HepG2 (cell line): ENCODE measurements around the gene MYH9. TPM values are rescaled to one million over a fixed set of nuclear protein-coding genes. Genes with fewer than 3 reads are reported as not detected.

Experiments used
- ATAC-seq: fragments of 200-7000 bp; cut with Tn5 transposase; 3 replicates; pipeline ENCODE4 v1.9.1; 2020; ENCODE audit warnings: mild to moderate bottlenecking, moderate library complexity
- BruUV-seq: library from RNA; stranded (reverse); fragments of 400-500 nt; replicated peaks from 2 replicates; lab custom pipeline; 2021; lab: Mats Ljungman, UMichigan
- CTCF ChIA-PET: fragments of 300-600 bp; formaldehyde crosslinking; extraction: SDS; loops from one replicate; lab custom pipeline; 2021; ENCODE audit warnings: low total read pairs, inconsistent platforms, low intra/inter-chr PET ratio; lab: Yijun Ruan, JAX
- POLR2A ChIA-PET: fragments of 350-600 bp; sonication (Branson Sonifier 250); formaldehyde crosslinking; loops from one replicate; lab custom pipeline; 2020; ENCODE audit warnings: antibody characterized with exemption, inconsistent platforms; lab: Yijun Ruan, JAX
- DNase-seq: peaks from one replicate; pipeline ENCODE4 v3.0.0-alpha.2; 2015; ENCODE audit warnings: low spot score
- FAIRE-seq: peaks from 3 replicates; lab custom pipeline; 2011; peaks lifted over from hg19 to GRCh38; lab: Jason Lieb, UNC
- H2AFZ ChIP-seq: one replicate; pipeline ENCODE4 v1.6.1; 2011; ENCODE audit warnings: low read length, inconsistent platforms
- H3K27ac ChIP-seq: fragments of 300-600 bp; 3 replicates; pipeline ENCODE4 v1.8.0; 2011; ENCODE audit warnings: mixed run types, mild to moderate bottlenecking, mixed read lengths, low read length, inconsistent platforms; ENCODE audit not compliant: insufficient read depth; ENCODE audit errors: extremely low read length
- H3K27me3 ChIP-seq, 2 experiments: fragments of 200-600 bp in 1 of 2; 2 replicates in 1 of 2; 3 replicates in 1 of 2; pipeline versions ENCODE4 v1.6.0 to v1.8.0; 2011; ENCODE audit warnings: low read length in 2 of 2, mild to moderate bottlenecking in 2 of 2, moderate library complexity in 2 of 2, inconsistent platforms in 1 of 2; ENCODE audit not compliant: insufficient read depth in 2 of 2, control insufficient read depth in 1 of 2
- H3K36me3 ChIP-seq, 2 experiments: fragments of 200-600 bp in 1 of 2; replicated peaks in 1 of 2; 2 replicates in 1 of 2; 3 replicates in 1 of 2; pipeline versions ENCODE4 v1.5.1 to v1.8.0; 2011; ENCODE audit warnings: low read length in 2 of 2, inconsistent platforms in 1 of 2; ENCODE audit not compliant: insufficient read depth in 2 of 2, control insufficient read depth in 1 of 2
- H3K4me1 ChIP-seq: 2 replicates; pipeline ENCODE4 v1.5.1; 2012; ENCODE audit warnings: low read length, inconsistent platforms; ENCODE audit not compliant: insufficient read depth
- H3K4me2 ChIP-seq: 2 replicates; pipeline ENCODE4 v1.6.0; 2011; ENCODE audit warnings: low read depth, low read length, inconsistent platforms
- H3K4me3 ChIP-seq, 3 experiments: fragments of 200-600 bp in 1 of 3; sonication (generic), shearing (Covaris generic) in 1 of 3; replicated peaks in 1 of 3; 2 replicates each; pipeline ENCODE4 v1.5.1; 2011 to 2016; ENCODE audit warnings: low read length in 3 of 3, inconsistent platforms in 2 of 3, low read depth in 2 of 3, mild to moderate bottlenecking in 2 of 3, control low read depth in 1 of 3, mixed read lengths in 1 of 3; ENCODE audit not compliant: insufficient read depth in 1 of 3
- H3K79me2 ChIP-seq: one replicate; pipeline ENCODE4 v1.6.1; 2011; ENCODE audit warnings: low read length, inconsistent platforms; ENCODE audit not compliant: insufficient read depth
- H3K9ac ChIP-seq: 2 replicates; pipeline ENCODE4 v1.6.0; 2011; ENCODE audit warnings: mild to moderate bottlenecking, low read depth, low read length, inconsistent platforms; ENCODE audit not compliant: insufficient read depth
- H3K9me3 ChIP-seq: 2 replicates; pipeline ENCODE4 v1.5.1; 2012; ENCODE audit warnings: mild to moderate bottlenecking, low read length
- H4K20me1 ChIP-seq: 2 replicates; pipeline ENCODE4 v1.6.0; 2011; ENCODE audit warnings: inconsistent platforms, mild to moderate bottlenecking, low read length, moderate library complexity; ENCODE audit not compliant: insufficient read depth
- NFKB2 ChIP-seq: sonication (generic); formaldehyde crosslinking; IDR thresholded peaks from 2 replicates; pipeline ENCODE4 v1.4.0; 2020; ENCODE audit warnings: missing genetic modification reagents, borderline replicate concordance
- RARA ChIP-seq: IDR thresholded peaks from 2 replicates; pipeline ENCODE4 v1.6.1; 2016; ENCODE audit warnings: missing genetic modification reagents, missing compliant biosample characterization
- SAP130 ChIP-seq: IDR thresholded peaks from 2 replicates; pipeline ENCODE4 v1.6.1; 2016; ENCODE audit warnings: low read depth
- SMARCE1 ChIP-seq: fragments of 450-650 bp; IDR thresholded peaks from 2 replicates; pipeline ENCODE4 v1.6.1; 2017; ENCODE audit warnings: borderline replicate concordance
- TOE1 ChIP-seq: sonication (generic); formaldehyde crosslinking; IDR thresholded peaks from 2 replicates; pipeline ENCODE4 v1.4.0; 2020; ENCODE audit warnings: mild to moderate bottlenecking, missing genetic modification reagents
- XRCC5 ChIP-seq: fragments of 200-400 bp; formaldehyde crosslinking; optimal IDR thresholded peaks from 2 replicates; pipeline ENCODE3; 2017; ENCODE audit warnings: mild to moderate bottlenecking, low read length
- ZMYM2 ChIP-seq: sonication (generic); formaldehyde crosslinking; IDR thresholded peaks from 2 replicates; pipeline ENCODE4 v1.8.0; 2022; ENCODE audit warnings: mild to moderate bottlenecking, missing genetic modification reagents
- WGBS: methylation state at CpG from one replicate; pipeline ENCODE4 v1.1.6; 2017; ENCODE audit warnings: low lambda C conversion rate; 5-methylcytosine and 5-hydroxymethylcytosine counted together
- in situ Hi-C: cut with HindIII; loops from 2 replicates; pipeline ENCODE4 v1.10.0; 2017; ENCODE audit warnings: low pct_unique_long_range_greater_than_20kb; ENCODE audit not compliant: extremely low pct_ligation_motif_present
- intact Hi-C: fragments of 100-400 bp; cut with micrococcal nuclease; formaldehyde crosslinking; loops from one replicate; pipeline ENCODE4 v1.10.0; 2022; ENCODE audit not compliant: unreplicated experiment
- polyA plus RNA-seq, 8 experiments: library from polyadenylated mRNA; depleted of rRNA in 3 of 8; stranded (reverse) in 7 of 8; unstranded in 1 of 8; fragments of >200 nt; fragmentation: Illumina TruSeq in 4 of 8; extraction: Trizol in 4 of 8; gene quantifications; 2 replicates each; pipeline versions ENCODE4 v1.2.1 to v1.2.3, GENCODE V29; 2011 to 2016; ENCODE audit warnings: low read depth in 4 of 8, missing spikeins in 1 of 8, mixed read lengths in 1 of 8; ENCODE audit not compliant: insufficient read depth in 1 of 8
- total RNA-seq, 5 experiments: library from RNA; depleted of rRNA; stranded (reverse); fragments of >200 nt; fragmentation: Illumina TruSeq; extraction: Trizol; gene quantifications; 2 replicates each; pipeline ENCODE4 v1.2.3, GENCODE V29; 2016; ENCODE audit warnings: low read depth in 1 of 5
- TF ChIP-seq, protein P1 (sequence below): sonication (generic); formaldehyde crosslinking; conservative IDR thresholded peaks from 2 replicates; pipeline ENCODE4 v1.4.0; 2020; ENCODE audit warnings: missing genetic modification reagents
- TF ChIP-seq, protein P2 (sequence below): IDR thresholded peaks from 2 replicates; pipeline ENCODE4 v1.6.1; 2016
- TF ChIP-seq, protein P3 (sequence below): sonication (generic); formaldehyde crosslinking; IDR thresholded peaks from 2 replicates; pipeline ENCODE4 v1.5.1; 2020; ENCODE audit warnings: missing genetic modification reagents, mild to moderate bottlenecking, borderline replicate concordance
- TF ChIP-seq, protein P4 (sequence below): sonication (generic); formaldehyde crosslinking; IDR thresholded peaks from 2 replicates; pipeline ENCODE4 v1.4.0; 2020; ENCODE audit warnings: mild to moderate bottlenecking, missing genetic modification reagents

MYH9 gene
- total and polyA plus RNA-seq, 2 of the 13 experiments (the other 11 are each of a cell fraction or from before 2014, with no cell fraction given), result 50.7 to 98.5 TPM

DNA sequence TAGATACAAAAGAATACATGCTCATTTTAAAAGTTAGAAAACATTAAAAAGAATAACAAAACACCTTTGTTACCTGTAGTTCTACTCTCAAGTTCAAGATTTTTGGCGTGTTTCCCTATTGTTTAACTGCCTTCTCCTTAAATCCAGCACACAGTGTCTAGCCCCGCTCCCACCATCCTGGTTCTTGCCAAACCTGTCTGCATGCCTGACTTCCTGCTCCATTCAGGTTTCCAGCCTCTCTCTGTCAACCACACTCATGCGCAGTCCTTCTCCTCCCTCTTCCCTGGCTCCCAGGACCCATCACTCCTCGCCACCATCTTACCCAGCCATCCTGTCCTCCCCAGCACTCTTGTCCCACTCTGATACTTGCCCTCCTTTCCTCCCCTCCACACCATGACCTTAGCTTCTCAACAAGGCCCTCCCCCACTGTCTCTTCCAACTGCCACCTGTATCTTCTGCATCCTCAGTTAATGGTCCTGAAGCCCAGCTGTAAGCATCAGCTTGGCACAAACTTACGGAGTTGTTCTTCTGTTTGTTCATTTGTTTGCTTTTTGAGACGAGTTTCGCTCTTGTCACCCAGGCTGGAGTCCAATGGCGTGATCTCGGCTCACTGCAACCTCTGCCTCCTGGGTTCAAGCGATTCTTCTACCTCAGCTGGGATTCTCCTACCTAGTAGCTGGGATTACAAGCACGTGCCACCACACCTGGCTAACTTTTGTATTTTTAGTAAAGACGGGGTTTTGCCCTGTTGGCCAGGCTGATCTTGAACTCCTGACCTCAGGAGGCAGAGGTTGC, 7.5 kb upstream of the MYH9 start:
- FAIRE-seq (no peak), DNase-seq (no peak), ATAC-seq (no peak)
- Histone ChIP-seq H2AFZ (no peak overlapping the region), H3K4me3 (no peak overlapping the region; a peak in 1 of 6 replicates), H4K20me1 (no peaks in the 10 kb centered on the region), H3K27me3 (no peaks in the 10 kb centered on the region), H3K9ac (no peak overlapping the region), H3K4me2 (peak overlapping the region; percentile 44; the same call in 1 of the 2 replicates), H3K36me3 (no peaks in the 10 kb centered on the region), H3K79me2 (no peaks in the 10 kb centered on the region), H3K27ac (no peak overlapping the region), H3K9me3 (no peaks in the 10 kb centered on the region)
- ChIA-PET POLR2A (interaction anchor here (1.8 to 4.2 kb wide), 2 partner anchors 7 to 25 kb away, joined by 8 to 26 read pairs; partner anchors contain the start of gene MYH9), CTCF (no interaction called here)
- in situ Hi-C loops, result no loop called here
- 32% methylated on average over 12 of the region's 12 CpGs for WGBS
- no TSS peak for BruUV-seq
- intact Hi-C loops, result no loop called here
- TF ChIP-seq SAP130 (peak; percentile 19; the same call in 1 of the 2 replicates), RARA (CRISPR knock-in tag) (no peak; the same call in 1 of the 2 replicates), ZMYM2 (no peak), XRCC5 (no peak)
- TF ChIP-seq, all 625 proteins: peak for 1
- peaks cover 55% of the 10 kb centered on the region for H3K4me1 ChIP-seq

DNA sequence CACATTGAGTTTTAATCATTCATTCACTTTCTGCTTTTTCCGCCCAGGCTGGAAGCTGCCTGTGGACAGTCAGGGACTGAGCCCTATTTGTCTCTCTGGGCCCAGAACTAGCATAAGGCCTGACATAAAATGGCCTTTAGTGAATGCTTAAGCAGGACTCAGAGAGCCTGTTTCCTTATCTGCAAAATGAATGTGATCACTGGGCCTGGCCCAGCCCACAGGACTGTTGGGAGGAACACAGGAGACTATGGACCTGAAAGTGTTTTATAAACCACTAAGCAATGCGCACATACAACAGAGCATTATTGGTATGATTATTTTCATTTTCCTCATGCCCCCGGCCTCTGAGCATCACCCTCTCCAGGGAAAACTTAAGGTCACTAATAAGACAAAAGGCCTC, 3.9 kb upstream of the MYH9 start:
- Histone ChIP-seq H3K27me3 (no peaks in the 10 kb centered on the region), H3K9ac (no peak overlapping the region), H3K9me3 (no peaks in the 10 kb centered on the region), H3K79me2 (peaks cover 15% of the 10 kb centered on the region), H3K36me3 (no peaks in the 10 kb centered on the region), H3K4me3 (no peak overlapping the region), H2AFZ (no peak overlapping the region), H3K27ac (no peak overlapping the region), H3K4me1 (peaks cover 35% of the 10 kb centered on the region), H4K20me1 (0 out of 2 replicates have a peak, but pooled peaks cover under 1% of the 10 kb centered on the region), H3K4me2 (no peak overlapping the region)
- DNase-seq (no peak), FAIRE-seq (no peak), ATAC-seq (no peak)
- intact Hi-C loops (no loop called here), in situ Hi-C loops (no loop called here)
- POLR2A ChIA-PET, result no interaction called here
- 100% methylated on average over 3 of the region's 3 CpGs for WGBS
- CTCF ChIA-PET, result no interaction called here
- no TSS peak for BruUV-seq
- TF ChIP-seq SMARCE1 (no peak), NFKB2 (CRISPR knock-in tag) (no peak), TOE1 (no peak)
- TF ChIP-seq, protein P1, sequence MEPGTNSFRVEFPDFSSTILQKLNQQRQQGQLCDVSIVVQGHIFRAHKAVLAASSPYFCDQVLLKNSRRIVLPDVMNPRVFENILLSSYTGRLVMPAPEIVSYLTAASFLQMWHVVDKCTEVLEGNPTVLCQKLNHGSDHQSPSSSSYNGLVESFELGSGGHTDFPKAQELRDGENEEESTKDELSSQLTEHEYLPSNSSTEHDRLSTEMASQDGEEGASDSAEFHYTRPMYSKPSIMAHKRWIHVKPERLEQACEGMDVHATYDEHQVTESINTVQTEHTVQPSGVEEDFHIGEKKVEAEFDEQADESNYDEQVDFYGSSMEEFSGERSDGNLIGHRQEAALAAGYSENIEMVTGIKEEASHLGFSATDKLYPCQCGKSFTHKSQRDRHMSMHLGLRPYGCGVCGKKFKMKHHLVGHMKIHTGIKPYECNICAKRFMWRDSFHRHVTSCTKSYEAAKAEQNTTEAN (CRISPR knock-in tag), result no peak
- TF ChIP-seq, protein P2, sequence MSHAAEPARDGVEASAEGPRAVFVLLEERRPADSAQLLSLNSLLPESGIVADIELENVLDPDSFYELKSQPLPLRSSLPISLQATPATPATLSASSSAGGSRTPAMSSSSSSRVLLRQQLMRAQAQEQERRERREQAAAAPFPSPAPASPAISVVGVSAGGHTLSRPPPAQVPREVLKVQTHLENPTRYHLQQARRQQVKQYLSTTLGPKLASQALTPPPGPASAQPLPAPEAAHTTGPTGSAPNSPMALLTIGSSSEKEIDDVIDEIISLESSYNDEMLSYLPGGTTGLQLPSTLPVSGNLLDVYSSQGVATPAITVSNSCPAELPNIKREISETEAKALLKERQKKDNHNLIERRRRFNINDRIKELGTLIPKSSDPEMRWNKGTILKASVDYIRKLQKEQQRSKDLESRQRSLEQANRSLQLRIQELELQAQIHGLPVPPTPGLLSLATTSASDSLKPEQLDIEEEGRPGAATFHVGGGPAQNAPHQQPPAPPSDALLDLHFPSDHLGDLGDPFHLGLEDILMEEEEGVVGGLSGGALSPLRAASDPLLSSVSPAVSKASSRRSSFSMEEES (CRISPR knock-in tag), result no peak
- TF ChIP-seq, protein P3, sequence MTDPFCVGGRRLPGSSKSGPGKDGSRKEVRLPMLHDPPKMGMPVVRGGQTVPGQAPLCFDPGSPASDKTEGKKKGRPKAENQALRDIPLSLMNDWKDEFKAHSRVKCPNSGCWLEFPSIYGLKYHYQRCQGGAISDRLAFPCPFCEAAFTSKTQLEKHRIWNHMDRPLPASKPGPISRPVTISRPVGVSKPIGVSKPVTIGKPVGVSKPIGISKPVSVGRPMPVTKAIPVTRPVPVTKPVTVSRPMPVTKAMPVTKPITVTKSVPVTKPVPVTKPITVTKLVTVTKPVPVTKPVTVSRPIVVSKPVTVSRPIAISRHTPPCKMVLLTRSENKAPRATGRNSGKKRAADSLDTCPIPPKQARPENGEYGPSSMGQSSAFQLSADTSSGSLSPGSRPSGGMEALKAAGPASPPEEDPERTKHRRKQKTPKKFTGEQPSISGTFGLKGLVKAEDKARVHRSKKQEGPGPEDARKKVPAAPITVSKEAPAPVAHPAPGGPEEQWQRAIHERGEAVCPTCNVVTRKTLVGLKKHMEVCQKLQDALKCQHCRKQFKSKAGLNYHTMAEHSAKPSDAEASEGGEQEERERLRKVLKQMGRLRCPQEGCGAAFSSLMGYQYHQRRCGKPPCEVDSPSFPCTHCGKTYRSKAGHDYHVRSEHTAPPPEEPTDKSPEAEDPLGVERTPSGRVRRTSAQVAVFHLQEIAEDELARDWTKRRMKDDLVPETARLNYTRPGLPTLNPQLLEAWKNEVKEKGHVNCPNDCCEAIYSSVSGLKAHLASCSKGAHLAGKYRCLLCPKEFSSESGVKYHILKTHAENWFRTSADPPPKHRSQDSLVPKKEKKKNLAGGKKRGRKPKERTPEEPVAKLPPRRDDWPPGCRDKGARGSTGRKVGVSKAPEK, result no peak
- TF ChIP-seq, protein P4, sequence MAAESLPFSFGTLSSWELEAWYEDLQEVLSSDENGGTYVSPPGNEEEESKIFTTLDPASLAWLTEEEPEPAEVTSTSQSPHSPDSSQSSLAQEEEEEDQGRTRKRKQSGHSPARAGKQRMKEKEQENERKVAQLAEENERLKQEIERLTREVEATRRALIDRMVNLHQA (CRISPR knock-in tag), result no peak
